NCI-H1436 (cell line): ENCODE results near the gene PDZRN3.

ENCODE experiments used
- DNase-seq: peaks from one replicate; lab custom pipeline; 2025; lab: John Stamatoyannopoulos, UW

Gene PDZRN3

DNA sequence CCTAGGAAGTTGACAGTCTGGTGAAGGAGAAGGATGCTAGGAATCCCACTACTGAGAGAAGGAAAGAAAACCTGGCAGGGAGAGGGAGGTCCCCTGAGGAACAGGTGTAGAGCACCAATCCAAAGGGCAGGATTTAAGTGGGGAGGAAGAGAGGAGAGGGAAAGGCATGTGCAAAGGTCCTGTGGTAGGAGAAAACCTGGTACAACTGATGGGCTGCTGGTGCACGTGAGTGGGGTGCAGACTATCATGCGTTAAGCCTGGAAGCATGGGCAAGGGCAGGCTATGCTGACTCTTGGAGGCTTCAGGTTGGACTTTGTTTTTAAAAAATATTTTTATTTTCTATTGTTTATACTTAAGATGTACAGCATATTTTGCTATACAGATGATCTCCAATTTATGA lies 209.6 kb downstream of the PDZRN3 start:
- DNase-seq = no peak

DNA sequence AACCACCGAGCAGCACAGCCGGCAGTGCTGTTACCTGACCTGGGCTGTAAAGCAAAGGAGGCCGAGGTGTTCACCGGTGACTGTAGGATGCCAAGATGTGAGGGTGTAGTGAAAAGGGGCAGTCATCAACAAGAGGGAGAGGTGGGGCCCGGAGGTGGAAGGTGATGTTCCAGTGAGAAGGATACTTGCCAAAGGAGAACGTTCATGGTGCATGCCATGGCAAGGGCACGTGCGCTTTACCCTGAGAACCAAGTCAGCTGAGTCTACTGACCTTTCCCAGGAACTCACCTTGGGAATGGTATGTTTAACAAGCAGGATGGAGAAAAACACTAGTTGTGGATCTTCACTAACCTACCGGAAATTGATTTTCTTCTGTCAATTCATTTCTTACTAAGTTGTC lies 211.1 kb downstream of the PDZRN3 start:
- DNase-seq = no peak

DNA sequence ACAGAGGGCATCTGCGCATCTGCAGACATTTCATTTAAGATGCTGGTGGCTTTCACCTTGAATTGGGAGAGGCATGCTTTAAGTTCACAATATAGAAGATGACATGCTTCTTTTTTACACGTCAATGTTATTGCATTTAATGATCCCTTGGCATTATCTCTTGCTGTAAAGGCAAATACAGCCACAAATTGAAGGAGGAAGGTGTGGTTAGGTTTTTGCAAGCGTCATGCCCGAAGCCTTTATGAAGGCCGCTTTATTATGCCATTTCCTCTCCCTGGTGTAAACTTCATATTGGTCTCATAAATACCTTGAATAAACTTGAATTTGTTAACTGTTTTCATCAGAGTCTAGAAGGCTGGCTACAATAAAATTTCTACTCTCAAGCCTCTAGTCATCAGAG lies 212.7 kb downstream of the PDZRN3 start:
- no peak for DNase-seq

DNA sequence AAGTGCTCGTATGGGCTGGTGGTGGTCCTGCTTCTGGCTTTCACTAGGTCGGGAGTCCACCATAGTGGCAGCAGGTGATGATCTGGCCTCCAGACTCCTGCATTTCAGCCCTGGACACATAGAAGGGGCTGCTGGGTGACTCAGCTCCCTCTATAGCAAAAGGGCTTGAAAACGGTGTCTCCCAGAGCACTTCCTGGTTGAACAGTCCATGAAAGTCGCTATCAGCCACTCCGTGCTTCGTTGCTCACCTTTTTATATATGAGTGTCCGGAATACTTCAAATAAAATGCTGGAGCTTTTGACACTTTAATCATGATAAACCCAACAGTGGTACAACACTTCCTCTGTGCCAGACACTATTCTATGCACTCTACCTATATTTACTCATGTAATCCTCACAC lies 213.2 kb downstream of the PDZRN3 start:
- DNase-seq = no peak

DNA sequence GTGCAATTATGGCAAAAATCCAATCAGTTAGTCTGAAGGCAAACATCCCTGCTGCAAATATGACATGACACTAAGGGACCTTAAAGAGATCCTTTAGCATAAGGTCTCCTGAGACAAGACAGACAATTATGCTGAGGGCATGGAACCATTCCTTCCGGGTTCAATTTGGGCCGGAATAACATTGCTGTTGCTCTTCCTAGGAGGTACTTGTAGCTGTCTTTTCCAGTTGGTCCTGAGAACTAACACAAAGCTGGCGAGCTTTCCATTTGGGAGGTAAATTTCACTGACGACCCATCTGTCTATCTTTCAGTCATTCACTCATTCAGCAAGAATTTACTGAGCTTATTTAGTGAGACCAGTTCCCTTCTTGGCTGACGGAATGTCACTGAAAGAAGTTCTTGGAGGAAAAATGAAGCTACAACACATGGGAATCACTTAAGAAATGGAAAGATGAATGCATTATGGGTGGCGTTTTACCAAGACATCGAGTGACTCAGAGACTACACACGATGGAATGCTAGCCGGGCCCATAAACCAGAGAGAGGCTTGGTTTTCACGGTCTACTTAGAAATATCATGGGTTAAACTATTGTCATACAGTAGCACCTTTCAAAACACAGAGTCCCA lies 215.5 kb downstream of the PDZRN3 start:
- DNase-seq = no peak

DNA sequence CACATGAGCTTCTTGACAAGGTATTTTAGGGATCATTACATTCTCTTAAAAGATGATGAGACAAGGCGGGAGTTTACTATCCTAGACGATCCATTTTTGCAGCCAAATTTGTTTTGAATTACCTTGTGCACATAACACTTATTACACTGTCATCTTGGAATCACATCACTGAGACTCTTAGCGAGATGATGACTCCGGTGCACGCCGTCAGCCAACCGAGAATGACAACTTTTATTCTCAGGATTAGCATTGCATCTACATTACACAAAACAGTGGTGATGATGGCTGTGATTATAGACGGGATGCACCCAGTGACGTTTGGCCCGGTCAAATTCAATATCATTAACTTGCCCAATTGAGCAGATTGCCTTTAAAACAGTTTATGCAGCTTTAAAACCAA lies 216.1 kb downstream of the PDZRN3 start:
- DNase-seq = no peak

DNA sequence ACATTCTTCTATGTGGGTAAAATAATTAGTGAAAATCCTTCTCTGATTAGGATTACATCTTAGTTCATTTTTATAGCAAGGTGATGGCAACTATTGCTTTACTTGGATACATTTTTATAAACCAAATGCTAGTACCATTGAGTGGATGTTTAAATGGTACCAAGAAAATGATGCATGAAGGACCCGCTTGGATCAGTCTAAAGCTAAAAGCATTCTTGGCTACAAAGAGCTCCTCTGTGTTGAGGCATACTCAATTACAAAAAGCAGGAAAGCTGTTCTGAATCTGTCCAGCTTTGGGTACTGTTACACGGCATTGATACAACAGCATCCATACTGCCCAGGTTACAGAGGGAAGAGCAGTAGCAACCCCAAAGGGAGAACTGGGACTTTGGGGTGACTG lies 217.2 kb downstream of the PDZRN3 start:
- no peak for DNase-seq

DNA sequence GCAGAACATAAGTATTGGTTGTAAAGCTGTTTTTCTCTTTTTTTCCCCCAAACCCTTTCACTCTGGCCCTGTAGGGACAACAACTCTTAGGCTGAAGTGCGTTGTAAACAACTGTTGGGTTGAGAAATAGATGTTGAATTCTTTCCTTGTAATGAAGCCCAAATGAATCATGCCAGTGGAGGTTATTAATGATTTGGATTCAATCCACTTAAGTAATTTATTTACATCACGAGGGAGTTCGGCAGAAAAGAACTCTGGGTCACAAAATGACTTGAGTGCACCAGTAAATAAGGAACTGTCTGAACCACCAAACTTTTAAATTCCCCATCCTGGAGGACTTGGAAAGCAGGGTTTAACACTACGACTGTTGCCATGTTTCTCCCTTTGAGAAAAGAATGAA lies 218.9 kb downstream of the PDZRN3 start:
- no peak for DNase-seq

DNA sequence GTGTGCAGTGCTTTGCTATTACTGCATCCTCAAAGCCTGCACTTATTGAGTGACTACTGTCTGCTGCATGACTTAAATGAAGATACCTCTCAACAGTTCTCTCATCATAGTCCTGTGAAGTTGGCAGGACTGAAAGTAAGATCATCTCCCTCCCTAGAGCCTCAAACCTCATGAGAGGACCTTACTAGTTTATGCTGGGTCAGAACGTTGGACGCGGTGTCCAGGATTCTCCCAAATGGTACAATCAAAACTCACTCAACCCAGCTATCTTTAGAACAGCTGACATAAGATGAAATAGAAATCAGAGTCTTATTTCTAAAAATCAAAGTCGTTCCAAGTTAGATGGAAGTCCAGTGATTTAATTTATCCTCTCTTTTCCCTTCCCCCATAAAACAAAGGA lies 219.7 kb downstream of the PDZRN3 start:
- no peak for DNase-seq

DNA sequence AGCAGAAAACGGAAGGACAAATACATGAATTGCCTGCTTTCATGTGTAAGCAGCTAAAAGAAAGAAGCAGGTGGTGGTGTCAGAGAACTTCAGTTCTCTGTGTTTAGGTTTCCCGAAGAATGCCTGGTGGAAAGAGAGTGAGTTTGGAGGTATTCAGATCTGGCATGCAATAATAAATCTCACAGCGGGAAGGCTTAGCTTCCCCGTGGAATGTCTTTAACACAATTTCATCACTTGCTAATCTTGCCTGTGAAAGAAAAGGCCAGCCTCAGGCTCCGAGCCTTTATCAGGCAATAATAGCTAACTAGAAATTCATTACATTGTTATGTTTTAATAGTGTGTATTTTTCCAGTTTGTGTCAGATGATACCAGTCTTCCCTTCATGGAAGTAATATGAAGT lies 220.3 kb downstream of the PDZRN3 start:
- no peak for DNase-seq

DNA sequence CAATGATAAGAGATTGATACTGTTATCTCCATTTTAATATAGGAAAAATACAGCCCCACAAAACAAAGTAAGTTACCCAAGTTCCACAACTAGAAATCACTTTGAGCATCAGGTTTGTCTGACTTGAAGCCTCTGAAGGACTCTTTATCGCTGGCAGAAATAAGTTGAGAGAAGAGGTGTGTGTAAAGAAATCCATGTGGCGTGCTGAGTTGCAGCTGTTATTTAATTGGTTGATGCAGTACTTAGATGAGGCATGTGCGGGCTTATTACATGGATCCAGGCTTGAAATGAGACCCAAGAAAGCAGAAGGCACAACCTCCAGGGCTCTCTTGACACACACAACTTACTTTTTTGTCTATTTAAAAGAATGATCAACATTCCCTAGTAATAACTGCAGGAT lies 221.3 kb downstream of the PDZRN3 start:
- no peak for DNase-seq

DNA sequence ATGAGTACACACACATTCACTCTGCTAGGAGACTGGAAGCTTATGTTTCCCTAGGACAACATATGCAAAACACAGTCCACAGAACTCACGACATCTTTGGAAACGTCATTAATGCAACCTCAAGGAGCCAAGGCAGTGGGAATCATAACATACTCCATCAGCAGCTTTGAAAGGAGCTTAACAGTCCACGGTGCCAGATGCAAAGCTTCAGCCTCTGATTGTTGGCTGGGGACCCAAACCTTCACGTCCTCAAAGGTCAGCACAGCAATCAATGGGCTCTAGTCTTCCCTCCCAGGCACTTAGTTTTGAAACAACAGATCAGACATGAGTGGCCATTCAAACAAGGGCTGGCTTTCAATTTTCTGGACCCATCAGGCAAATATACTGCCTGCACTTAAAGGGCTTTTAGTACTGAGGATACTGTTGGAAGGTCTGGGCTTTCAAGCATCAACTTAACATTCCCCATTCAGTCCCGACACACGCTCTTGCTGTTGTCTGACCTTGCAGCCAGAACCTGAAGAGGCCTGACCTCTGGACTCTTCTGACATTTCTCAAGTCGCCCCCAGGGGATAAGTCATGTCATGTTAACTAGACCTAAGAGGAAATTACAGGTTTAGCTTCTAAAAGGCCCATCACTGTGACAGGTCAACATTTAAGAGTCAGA lies 223.0 kb downstream of the PDZRN3 start:
- no peak for DNase-seq

DNA sequence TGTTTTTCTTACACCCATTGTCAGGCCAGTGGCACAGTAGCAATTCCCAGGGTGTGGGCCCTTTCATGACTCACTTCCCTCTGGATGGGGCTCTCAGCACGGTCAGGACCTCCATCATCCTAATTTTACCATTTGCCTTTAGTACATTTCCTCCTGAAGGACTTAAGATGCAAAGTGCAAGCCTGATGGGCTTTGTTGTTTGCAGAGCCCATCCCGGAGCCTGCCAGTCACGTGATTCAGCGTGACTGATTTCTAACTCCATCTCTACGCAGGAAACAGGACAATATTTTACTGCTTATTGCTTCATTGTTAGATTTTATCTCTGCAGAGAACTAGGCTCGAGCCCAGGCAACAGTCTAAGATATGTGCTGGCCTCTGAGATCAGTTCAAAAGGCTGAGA lies 223.7 kb downstream of the PDZRN3 start:
- DNase-seq = no peak

DNA sequence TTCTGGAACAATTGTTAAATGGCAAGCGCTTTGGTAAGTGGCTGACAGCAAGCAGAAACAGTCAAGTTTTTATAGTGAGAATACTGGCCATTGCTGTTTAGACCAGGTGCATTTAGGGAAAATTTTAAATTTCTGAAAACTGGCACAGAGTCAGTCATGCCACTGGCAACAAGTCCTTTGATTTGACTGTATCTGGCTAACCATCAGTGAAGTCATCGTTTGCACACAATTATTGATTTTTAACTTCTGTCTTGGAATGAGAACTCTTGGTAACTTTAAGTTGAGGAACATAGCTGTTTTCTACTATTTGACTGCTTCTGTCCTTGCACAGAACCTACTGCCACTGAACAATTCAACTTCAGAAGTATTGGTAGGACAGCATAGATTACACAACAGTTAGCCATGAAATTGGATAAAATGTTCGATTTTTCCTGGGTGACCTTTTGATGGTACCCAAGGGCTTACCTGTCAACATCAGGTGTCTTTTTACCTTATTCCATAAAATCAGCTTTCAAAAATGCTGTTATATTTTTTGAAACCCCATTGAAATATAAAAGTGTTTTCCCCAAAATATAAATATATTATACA lies 225.0 kb downstream of the PDZRN3 start:
- no peak for DNase-seq

DNA sequence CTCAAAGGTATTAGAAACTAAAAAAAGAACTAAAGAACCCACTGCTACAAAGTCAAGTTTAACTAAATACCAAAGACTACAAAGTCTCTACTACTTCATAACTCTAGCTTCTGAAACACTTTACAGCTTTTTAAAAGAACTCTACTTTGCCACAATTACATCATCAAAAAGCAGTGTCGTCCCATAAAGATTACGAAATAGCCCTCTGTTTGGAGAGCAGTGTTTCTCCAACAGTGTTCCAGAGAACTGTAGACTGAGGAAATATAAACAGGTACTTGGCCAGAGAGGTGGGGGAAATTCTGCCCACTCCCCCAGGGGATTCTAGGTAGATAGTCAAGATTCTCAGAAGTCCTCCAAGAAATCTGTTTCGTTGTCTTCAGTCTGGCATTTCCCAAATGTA lies 225.6 kb downstream of the PDZRN3 start:
- no peak for DNase-seq

DNA sequence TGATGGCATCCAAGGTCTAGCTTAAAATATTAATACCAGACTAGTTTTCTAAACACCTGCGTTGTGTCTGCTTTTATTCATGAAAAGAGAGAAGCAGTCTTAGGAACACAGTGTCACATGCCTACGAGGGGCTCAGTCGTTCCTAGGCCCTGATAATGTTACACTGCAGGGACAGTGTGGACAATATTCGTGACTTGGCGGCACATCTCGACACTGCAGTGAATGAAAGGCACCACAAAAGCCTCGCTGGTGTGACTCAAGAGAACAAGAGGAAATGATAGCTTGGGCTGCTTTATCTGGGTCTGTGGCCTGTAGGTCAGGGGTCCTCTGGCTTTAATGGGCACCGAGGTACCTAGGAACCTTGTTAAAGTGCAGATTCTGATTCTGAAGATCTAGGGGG lies 226.7 kb downstream of the PDZRN3 start:
- DNase-seq = no peak

DNA sequence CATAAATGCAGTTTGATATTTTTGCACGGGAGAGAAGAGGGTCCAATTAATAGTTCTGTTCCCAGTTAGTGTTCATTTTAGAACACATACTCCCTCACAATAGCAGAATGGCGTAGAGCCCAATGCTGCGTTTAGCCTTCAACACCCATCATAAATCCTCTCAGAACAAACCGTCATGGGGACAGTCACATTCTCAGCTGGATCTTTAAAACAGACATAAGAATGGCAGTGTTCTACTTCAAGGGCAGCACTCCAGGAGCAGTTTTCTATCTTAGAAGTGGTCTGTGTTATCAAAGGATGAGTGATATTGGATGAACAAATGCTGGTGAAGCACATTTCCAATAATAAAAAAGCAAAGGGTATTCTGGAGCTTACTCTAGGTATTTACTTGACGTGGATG lies 230.5 kb downstream of the PDZRN3 start:
- no peak for DNase-seq

DNA sequence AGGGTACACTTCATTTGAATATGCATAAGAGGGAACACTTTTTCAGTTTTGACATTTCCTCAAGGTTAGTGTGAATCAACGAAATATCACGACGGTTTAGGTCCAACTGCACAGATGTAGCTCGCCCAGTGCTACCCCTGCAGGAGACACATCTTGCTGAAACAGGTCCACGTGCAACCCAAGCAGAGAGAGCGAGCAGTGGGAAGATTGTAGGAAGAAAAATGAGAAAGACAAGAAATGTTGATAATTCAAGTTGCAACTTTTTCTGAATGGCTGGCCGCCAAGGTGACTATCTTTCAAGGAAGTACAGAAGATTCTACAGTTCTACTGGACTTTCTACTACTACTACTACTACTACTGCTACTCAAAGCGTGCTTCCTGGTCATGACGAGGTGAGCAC lies 231.7 kb downstream of the PDZRN3 start:
- DNase-seq = no peak

DNA sequence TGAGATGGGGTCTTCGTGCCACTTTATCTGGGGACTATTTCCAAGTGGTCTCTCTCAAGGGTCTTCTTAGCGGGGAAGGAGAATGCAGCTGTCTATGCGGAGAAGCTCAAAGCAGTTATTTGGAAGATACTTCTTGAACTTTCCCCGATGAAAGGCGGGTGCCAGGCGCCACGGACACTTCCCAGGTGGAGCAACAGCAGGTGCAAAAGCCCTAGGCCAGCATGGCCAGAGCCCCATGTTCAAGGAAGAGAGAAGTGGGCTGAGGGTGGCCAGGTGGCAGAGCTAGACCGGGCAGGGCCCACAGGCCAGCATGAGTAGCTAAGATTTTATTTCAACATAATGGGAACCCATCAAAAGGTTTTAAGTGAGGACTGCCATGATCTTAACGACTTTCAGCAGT lies 232.8 kb downstream of the PDZRN3 start:
- no peak for DNase-seq

DNA sequence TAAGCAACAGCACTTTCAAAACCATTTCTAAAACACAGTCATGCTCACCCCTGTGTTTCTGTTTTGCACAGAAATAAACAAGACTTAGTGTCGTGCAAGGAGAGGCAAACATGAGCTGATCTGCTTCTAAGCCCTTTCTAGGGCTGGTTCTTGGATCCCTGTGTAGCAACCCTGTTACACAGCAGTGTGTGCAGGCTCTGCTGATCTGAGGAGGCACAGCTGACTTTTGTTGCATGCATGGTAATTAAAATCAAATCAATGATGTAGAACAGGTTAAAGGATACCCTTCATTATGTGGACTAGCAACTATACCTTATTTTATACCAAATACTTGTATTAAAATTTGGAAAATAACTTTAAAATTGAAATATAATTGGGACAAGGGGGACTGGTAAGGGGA lies 234.8 kb downstream of the PDZRN3 start:
- no peak for DNase-seq

DNA sequence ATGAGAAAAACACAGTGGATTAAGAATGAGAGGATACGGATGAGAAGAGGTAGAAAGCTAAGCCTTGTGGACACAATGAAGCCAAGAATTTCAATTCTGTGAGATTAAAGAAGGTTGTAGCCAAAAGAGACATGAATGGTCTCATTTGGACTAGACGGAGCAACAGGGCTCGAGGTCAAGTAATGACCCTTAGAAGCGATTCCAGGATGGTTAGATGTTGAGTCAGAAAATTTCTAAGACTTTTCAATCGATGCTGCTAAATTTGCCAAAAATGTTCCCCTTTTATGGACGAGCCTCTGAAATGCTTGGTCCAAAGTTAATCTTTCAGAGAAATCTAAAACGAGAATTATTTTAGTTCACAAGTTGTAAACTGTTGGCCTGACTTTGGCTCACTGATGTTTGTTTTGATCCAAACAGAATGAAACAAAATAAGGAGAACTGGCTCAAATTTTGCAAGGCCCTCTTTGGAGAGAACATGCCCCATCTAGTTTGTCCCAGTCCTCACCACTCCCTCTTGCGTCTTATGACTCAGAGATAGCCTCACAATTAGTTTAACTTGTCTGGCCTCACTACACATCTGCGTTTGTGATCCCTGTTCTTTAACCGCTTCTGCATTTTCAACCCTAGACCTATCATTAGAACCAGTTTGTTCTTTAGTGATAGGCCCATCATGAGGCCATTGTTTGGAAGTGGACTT lies 235.5 kb downstream of the PDZRN3 start:
- DNase-seq = no peak

DNA sequence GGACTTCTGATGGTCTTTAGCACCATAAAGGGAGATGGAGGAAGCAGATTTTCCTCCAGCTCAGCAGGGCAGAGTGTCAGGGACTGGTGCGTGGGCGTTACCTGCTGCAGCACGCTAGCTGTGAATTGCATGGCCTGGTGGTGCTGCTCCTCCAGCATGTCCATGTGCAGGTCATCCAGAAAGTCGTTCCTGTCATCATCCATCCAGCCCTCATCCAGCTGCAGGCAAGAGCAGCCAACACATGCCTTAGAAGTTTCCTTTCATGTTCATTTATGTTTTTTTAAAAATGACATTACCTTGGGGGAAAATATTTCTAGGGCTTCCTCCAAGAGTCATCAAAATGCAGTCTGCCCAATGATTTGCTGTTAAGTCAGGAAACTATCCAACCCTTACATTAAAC lies 239.2 kb downstream of the PDZRN3 start:
- no peak for DNase-seq
